GM20000 (cell line): ENCODE results near the gene PAF1.

Experiments used
- DNase-seq: peaks from one replicate; pipeline ENCODE4 v3.0.0; 2012; ENCODE audit warnings: low spot score
- TF ChIP-seq, protein P1 (sequence below): IDR thresholded peaks from 2 replicates; pipeline ENCODE4 v1.5.1; 2012; ENCODE audit warnings: mild to moderate bottlenecking, control low read depth; ENCODE audit errors: extremely low read depth, missing control alignments

The PAF1 gene

GRCh38 chr19:39423258-39424086 is 32.6 kb upstream of the PAF1 start:
- TF ChIP-seq, protein P1, sequence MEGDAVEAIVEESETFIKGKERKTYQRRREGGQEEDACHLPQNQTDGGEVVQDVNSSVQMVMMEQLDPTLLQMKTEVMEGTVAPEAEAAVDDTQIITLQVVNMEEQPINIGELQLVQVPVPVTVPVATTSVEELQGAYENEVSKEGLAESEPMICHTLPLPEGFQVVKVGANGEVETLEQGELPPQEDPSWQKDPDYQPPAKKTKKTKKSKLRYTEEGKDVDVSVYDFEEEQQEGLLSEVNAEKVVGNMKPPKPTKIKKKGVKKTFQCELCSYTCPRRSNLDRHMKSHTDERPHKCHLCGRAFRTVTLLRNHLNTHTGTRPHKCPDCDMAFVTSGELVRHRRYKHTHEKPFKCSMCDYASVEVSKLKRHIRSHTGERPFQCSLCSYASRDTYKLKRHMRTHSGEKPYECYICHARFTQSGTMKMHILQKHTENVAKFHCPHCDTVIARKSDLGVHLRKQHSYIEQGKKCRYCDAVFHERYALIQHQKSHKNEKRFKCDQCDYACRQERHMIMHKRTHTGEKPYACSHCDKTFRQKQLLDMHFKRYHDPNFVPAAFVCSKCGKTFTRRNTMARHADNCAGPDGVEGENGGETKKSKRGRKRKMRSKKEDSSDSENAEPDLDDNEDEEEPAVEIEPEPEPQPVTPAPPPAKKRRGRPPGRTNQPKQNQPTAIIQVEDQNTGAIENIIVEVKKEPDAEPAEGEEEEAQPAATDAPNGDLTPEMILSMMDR = no peak
- no peak for DNase-seq

GRCh38 chr19:39422020-39422419 is 31.1 kb upstream of the PAF1 start:
- TF ChIP-seq, protein P1 = no peak

GRCh38 chr19:39420769-39421168 is 29.9 kb upstream of the PAF1 start:
- TF ChIP-seq, protein P1 = no peak
- no peak for DNase-seq

More at GRCh38 chr19:39422020-39422419, 31.1 kb upstream of the PAF1 start:
- DNase-seq = no peak

DNA sequence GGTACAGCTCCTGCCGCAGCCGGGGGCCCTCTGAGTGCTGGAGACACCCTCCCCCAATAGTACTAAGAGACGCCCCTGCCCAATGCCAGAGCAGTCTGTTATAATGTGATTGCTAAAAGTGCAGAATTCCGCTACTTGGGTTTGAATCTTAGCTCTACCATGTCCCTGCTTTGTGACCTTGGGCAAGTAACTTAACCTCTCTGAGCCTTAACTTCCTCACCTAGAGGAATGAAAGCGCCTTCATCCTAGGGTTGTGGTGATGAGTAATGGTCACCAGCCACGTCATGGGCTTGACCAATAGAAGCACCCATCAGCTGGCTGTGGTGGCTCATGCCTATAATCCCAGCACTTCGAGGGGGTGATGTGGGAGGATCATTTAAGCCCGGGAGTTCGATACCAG is 28.1 kb upstream of the PAF1 start:
- TF ChIP-seq, protein P1 = no peak
- no peak for DNase-seq

DNA sequence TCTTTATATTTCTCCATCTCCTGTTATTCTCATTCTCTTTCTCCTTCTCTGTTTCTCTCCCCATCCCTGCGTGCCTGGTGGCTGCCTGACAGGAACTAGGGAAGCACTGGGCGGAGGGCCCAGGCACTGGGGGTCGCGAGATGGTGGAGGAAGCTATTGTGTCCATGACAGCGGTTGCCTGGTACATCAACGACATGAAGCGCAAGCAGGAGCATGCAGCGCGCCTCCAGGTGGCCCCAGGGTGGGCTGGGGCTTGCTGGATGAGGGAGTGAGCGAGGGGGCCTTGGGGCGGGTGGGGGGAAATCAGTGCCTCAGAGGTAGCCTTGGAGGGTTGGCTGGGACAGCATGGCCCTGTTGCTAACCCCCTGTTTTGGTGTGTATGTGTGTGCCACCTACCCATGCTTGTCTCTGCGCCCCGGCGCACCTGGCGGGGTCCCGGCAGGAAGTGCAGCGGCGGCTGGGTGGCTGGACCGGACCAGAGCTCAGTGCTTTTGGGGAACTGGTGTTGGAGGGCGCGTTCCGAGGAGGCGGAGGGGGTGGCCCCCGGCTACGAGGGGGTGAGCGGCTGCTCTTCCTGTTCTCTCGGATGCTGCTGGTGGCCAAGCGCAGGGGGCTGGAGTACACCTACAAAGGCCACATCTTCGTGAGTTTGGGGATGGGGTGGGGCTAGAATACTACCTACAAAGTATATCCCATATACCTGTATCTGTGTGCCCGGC is 26.7 kb upstream of the PAF1 start:
- TF ChIP-seq, protein P1 = no peak
- DNase-seq = no peak

DNA sequence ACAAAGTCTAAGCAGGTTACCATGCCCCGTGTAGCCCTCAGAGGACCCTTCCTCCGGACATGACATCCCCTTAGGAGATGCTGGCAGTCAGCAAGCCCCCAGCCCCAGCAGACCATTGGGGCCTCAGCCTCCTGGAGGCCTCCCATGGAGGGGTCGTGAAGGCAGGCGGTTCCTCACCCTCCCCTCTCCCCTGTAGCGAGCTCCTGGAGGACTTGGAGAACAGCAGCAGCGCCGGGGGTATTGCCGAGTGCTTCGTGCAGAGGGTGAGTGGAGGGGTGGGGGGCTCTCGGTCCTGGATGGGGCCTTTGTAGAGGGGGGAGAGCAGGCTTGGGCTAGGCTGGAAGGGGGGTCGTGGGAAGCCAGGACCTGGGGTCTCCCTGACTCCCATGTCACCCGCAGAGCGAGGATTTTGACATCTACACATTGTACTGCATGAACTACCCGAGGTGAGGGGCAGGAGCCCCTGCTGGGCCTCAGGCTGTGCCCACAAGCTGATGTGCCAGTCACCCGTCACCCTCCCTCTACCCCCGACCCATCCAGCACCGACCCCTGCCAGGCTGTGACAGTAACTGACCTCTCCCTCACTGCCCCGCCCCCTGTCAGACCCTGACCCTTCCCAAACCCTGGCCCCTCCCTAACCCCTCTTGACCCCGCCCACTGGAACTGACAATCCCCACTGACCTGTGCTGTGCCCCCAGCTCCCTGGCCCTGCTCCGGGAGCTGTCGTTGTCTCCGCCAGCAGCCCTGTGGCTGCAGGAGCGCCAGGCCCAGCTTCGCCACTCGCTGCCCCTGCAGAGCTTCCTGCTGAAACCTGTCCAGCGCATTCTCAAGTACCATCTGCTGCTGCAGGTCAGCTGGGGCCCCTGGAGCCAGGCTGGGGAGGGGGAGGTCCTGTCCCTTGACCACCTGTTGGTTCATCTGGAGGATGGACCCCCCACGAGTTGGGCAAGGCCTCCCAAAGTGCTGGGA is 25.5 kb upstream of the PAF1 start:
- TF ChIP-seq, protein P1 = no peak
- DNase-seq = no peak
